Gastroesophageal sphincter (tissue), 3 donors: ENCODE data around the gene KBTBD12.

Experiments used
- CTCF ChIP-seq, 4 experiments: fragments of 200-600 bp in 2 of 4; fragments of 450-650 bp in 2 of 4; sonication (generic) in 1 of 4; IDR thresholded peaks; one replicate each; pipeline ENCODE4 v1.5.1; 2017 to 2019; ENCODE audit warnings: antibody characterized with exemption in 4 of 4, mild to moderate bottlenecking in 2 of 4, moderate library complexity in 2 of 4
- POLR2A ChIP-seq, 2 donors: fragments of 450-650 bp; IDR thresholded peaks; one replicate each; pipeline ENCODE4 v1.6.1; 2017; ENCODE audit warnings: antibody characterized with exemption in 2 of 2, mild to moderate bottlenecking in 2 of 2, moderate library complexity in 1 of 2
- POLR2AphosphoS5 ChIP-seq: sonication (generic); formaldehyde crosslinking; IDR thresholded peaks from one replicate; pipeline ENCODE4 v1.6.1; 2017; ENCODE audit warnings: antibody characterized with exemption

DNA sequence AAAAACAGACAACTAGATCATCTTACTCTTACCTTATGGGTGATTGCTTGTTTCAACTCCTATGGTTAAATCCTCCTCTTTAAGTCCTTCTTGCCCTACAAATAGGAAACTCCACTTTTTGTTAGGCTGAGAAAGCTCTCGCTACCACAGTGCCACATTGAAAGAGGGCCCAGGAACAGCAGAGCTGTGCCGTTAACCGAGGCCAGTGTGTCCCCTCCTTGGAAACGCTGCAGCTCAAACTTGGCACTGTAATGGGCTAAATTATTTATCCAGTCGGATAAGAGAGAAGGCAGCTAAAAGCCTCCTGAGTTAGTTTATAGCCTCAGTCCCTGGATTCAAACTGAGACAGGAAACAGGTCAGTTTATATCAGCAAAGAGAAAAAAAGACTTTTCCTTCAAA, 46.1 kb downstream of the KBTBD12 start:
- no peak for TF ChIP-seq POLR2AphosphoS5
- TF ChIP-seq CTCF (IDR thresholded peaks at IDR 0.05) = no peak
- TF ChIP-seq POLR2A (IDR thresholded peaks at IDR 0.05) = no peak
